Heart left ventricle (tissue), 13 donors: ENCODE results near the gene DYNC1H1.

Experiments
- POLR2A ChIP-seq, 2 donors: fragments of 450-650 bp; IDR thresholded peaks; one replicate each; pipeline ENCODE4 v1.6.1; 2017; ENCODE audit warnings: antibody characterized with exemption in 2 of 2, mild to moderate bottlenecking in 2 of 2, moderate library complexity in 2 of 2
- TF ChIP-seq, protein P1 (sequence below), 12 donors: fragments of 200-600 bp; sonication (generic) in 4 of 12; IDR thresholded peaks; one replicate each; pipeline versions ENCODE4 v1.5.0 to v1.8.0; 2018 to 2022; ENCODE audit warnings: antibody characterized with exemption in 12 of 12, mild to moderate bottlenecking in 5 of 12
- donor health status: ischemic (EF 13 %, LVEDD 7.1; RV severe dilation, severe dysfunction).
- donor health status: DM: no; HTN: yes; CAD: no.
- donor health status: DM: no; HTN: no; CAD: no.
- donor health status: ischemic (EF 25% LVEDD 6.9; RV normal size, moderate dysfunction).
- donor health status: ischemic (EF 25% LVEDD 5.7; RV mildly dilated, moderate dysfunction).
- donor health status: ischemic (EF 35%, LVEDD 5.7; RV mildly dilated, moderate dysfunction).
- donor health status: nonischemic (EF 11% LVEDD 7.7; RV severe dilation, severe dysfunction).
- donor health status: DM: yes; HTN: yes; CAD: no.
- donor health status: PGD.
- donor health status: ischemic (EF 29% LVEDD 5.4; RV normal size, mild dysfunction).
- donor health status: nonischemic (EF 23%, LVEDD 6.1; RV moderate dilation, normal function).

DNA sequence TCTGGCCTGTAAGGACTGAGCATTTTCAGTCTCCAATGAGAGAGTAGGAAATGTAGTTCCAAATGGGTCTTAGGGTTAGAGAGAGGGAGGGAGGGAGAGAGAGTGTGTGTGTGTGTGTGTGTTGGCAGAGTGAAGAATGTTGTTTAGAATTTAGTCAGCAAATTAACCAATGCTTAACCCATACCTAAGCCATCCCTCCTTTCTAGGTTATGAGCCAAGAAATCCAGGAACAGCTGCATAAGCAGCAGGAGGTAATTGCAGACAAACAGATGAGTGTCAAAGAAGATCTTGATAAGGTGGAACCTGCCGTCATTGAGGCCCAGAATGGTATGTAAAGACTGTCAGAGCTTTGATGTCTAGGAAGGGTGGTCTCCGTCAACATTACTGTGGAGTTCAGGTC is 65.6 kb downstream of the DYNC1H1 start:
- TF ChIP-seq, protein P1, sequence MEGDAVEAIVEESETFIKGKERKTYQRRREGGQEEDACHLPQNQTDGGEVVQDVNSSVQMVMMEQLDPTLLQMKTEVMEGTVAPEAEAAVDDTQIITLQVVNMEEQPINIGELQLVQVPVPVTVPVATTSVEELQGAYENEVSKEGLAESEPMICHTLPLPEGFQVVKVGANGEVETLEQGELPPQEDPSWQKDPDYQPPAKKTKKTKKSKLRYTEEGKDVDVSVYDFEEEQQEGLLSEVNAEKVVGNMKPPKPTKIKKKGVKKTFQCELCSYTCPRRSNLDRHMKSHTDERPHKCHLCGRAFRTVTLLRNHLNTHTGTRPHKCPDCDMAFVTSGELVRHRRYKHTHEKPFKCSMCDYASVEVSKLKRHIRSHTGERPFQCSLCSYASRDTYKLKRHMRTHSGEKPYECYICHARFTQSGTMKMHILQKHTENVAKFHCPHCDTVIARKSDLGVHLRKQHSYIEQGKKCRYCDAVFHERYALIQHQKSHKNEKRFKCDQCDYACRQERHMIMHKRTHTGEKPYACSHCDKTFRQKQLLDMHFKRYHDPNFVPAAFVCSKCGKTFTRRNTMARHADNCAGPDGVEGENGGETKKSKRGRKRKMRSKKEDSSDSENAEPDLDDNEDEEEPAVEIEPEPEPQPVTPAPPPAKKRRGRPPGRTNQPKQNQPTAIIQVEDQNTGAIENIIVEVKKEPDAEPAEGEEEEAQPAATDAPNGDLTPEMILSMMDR (IDR thresholded peaks at IDR 0.05): no peak
- no peak for TF ChIP-seq POLR2A (IDR thresholded peaks at IDR 0.05)
